Effector CD4-positive, alpha-beta T cell (primary cell): Measurements from ENCODE around the gene ADGRL3.
"Not testable (repeated sequence)": the region's sequence is repeated elsewhere in the genome, so short reads cannot be mapped to it uniquely, and the experiment has no call there.

Experiments used
- DNase-seq: peaks from one replicate; pipeline ENCODE4 v3.0.0-alpha.2; 2020

ADGRL3 gene

DNA sequence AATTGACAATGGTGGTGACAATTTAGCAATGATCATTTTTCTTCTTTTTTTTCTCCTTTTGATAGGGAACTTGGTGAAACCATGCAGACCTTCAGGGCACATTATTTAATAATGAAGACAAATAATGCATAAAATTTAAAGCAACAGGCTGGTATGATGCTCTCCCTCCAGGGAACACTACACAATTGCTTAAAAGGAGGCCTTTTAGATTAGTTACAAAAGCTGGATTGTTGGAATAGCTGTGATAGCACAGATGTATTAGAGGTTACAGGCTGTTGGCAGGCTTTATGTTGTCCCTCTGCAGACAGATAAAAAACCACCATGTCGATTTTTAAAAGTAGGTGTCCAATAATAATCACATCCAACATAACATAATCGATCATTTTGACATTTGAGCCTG, 307.0 kb downstream of the ADGRL3 start:
- DNase-seq: no peak

DNA sequence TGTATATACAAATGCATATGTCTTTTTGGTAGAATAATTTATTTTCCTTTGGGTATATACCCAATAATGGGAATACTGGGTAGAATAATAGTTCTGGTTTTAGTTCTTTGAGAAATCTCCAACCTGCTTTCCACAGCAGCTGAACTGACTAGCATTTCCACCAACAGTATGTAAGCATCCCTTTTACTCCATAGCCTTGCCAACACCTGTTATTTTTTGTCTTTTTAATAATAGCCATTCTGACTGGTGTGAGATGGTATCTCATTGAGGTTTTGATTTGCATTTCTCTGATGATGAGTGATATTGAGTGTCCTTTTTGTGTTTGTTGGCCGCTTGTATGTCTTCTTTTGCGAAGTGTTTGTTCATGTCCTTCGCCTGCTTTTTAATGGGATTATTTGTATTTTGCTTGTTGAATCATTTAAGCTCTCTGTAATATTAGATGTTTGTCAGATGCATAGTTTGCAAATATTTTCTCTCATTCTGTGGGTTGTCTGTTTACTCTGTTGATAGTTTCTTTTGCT, 309.7 kb downstream of the ADGRL3 start:
- DNase-seq: not testable (repeated sequence)

GRCh38 chr4:61511716-61512488, 311.8 kb downstream of the ADGRL3 start:
- no peak for DNase-seq

GRCh38 chr4:61514991-61515390, 314.9 kb downstream of the ADGRL3 start:
- DNase-seq: no peak

GRCh38 chr4:61517144-61517543, 317.0 kb downstream of the ADGRL3 start:
- no peak for DNase-seq

DNA sequence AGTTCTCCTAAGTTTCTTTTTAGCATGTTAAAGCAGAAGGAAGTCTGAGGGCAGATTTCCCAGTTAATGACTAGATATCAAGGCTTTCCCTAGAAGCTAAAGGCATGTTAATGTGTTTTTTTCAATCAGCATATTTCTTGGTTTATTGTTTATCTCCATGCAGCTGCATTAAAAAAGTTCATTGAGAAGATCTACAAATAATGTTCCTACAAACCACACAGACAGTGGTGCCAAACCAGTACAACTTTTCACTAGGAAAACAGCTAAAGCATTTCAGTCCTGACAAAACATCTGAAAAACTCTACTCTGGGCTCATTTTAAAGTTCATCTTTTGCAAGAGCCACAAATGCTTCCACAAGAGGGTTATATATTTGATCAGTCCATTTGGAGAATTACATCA, 320.0 kb downstream of the ADGRL3 start:
- no peak for DNase-seq

DNA sequence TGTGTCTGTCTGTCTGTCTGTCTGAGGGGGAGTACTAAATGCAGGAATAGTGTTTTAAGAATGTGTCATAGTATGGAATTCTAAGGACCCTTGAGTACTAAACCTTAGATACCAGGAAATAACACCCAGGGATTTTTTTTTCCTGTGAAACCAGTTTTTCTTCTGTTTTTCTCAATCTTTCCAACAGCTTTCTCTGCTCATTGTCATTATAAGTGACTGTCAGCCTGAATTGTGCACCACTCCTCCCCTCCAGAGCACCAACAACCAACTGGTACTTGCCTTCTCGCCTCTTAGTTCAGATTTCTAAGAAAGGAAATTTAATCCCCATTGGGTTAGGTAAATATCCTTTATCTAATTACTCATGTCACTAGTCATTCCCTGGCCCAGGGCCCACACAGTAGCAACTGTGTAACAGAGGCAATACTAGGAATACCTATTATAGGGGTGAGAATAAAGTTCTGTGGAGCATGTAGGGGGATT, 320.6 kb downstream of the ADGRL3 start:
- DNase-seq: no peak

- no peak for DNase-seq
These were observed 321.3 kb downstream of the ADGRL3 start for GRCh38 chr4:61521451-61521850.

DNA sequence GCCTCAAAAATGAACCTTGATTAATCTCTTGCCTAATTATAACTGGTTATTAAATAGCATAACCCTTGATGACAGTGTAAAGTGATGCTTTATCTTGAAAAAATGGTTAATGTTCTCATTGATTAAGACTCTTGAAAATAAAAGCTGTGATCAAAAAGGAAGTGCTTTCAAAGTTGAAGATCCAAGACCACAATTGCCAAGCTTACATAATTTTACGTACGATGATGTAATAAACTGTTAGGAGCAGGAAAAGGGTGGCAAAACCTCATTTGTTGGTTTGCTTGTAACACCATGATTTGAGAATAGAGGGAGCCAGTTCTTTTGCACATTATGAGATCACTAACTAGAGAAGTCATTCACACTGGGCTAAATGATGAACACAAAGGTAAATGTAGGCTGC, 322.2 kb downstream of the ADGRL3 start:
- DNase-seq: no peak

DNA sequence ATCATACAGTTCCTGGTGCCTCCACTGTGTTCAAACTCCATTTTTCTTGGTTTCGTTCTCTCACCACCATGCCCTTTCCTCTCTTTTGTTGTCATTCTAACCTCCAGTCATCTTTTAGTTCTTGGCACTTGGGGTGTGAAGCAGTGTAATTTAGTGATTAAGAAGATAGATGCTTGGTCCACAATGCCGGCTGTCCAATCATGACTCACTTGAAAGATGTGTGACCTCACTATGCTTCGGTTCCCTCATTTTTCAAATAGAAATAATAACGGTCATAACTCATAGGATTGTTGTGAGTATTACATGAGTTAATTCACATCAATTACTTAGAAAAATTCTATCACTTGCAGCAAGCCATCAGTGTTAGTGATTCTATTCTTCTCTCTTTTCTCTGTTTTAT, 327.8 kb downstream of the ADGRL3 start:
- DNase-seq: no peak

GRCh38 chr4:61528595-61528994, 328.5 kb downstream of the ADGRL3 start:
- DNase-seq: no peak

- DNase-seq: no peak
These were observed 331.1 kb downstream of the ADGRL3 start for GRCh38 chr4:61531188-61531587.

DNA sequence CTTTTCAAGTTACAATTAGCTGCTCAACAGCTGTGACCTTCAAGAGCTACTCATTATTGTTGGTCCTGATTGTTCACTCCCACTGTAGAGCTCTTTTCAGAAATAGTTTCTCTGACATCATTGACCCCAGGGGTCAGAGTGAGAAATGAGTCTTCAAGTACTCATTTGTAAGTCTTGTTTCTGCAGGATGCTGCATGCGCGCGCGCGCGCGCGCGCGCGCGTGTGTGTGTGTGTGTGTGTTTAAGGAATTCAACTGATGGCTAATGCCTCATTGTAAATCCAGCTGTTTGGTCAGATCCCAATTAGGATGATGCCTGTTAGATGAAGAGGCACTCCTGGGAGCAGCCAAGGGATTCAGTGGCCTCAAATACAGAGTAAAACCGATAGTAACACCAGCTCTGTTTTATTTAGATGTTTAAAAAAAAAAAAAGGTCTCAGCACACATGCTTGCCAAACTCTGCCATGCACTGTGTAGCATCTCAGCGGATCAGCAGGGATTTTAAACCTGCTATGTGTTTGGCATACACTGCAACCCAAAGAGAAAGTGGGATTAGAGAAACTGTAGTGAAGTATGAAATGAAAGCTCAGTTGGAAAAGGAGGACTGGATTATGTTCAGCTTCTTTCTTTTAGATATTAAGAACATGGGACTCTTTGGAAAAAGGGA, 332.3 kb downstream of the ADGRL3 start:
- DNase-seq: no peak

- no peak for DNase-seq
These were observed 333.0 kb downstream of the ADGRL3 start for GRCh38 chr4:61533140-61533539.

DNA sequence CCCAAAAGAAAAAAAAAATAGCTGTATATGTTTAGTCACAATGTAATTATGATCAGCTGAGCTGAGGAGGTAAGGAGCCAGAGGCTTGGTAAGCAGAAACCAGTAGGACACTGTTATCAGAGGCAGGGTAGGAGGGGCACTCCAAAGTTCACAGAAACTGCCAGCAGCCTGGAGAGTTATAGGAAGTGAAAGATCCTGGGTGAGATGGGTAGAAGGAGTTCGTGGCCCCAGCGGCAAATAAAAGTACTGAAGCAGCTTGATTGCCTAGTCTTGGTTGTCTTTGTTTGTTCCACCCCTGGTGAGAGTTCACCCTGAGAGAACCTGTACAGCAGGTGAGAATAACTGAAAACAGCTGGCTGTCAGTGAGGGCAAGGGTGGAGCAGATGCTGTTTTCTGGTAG, 340.8 kb downstream of the ADGRL3 start:
- no peak for DNase-seq

GRCh38 chr4:61541459-61541858, 341.3 kb downstream of the ADGRL3 start:
- no peak for DNase-seq

- DNase-seq: no peak
These were observed 343.9 kb downstream of the ADGRL3 start for GRCh38 chr4:61543976-61544375.

DNA sequence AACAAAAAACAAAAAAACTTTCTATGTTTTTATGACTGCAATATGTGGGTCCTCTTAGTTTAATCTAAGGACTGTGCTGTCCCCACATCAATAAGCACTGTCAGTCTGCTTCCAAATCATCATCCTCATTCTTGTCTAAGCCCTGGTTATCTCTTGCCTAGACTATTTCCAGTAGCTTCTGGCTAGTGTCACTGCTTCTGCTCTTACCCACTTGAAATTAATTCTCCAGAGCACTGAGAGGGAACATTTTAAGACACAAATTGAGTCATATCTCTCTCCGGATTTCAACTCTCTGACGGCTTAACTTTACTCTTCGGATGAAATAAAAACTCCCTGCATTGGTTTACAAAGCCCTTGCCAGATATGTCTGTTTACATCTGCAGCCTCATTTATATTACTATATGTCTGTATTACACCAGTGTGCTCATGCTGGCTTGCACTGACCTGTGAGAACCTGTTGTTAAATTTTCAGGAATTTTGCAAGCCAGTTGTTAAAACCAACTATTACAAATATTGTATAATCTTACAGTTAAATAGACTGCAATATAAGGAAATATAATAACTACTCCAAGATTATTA, 345.9 kb downstream of the ADGRL3 start:
- no peak for DNase-seq

DNA sequence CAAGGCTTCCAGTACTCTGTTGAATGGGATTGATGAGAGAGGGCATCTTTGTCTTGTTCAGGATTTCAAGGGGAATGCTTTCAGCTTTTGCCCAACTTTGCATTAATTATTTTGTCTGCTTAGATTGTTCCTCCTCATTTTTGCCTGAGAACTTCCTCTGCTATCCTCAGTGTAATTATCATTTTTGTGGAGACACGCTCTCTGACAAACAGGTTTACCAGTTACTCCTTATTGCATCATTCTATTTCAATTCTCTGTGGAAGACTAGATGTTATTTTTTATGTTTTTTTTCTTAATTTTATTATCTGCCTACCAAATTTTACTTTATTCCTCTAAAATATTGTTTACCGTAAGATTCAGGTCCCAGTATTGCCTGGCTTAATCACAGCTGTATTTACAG, 349.2 kb downstream of the ADGRL3 start:
- DNase-seq: no peak

- no peak for DNase-seq
These were observed 353.5 kb downstream of the ADGRL3 start for GRCh38 chr4:61553557-61554125.

GRCh38 chr4:61555789-61556188, 355.7 kb downstream of the ADGRL3 start:
- DNase-seq: no peak

GRCh38 chr4:61556277-61556676, 356.2 kb downstream of the ADGRL3 start:
- no peak for DNase-seq

GRCh38 chr4:61559396-61559795, 359.3 kb downstream of the ADGRL3 start:
- DNase-seq: no peak
